Fibroblast of peridontal ligament (primary cell): ENCODE results near the gene CCDC7.
"Not testable (repeated sequence)": the region's sequence is repeated elsewhere in the genome, so short reads cannot be mapped to it uniquely, and the experiment has no call there.

ENCODE experiments used
- DNase-seq: peaks from one replicate; pipeline ENCODE4 v3.0.0-alpha.2; 2010; ENCODE audit errors: extremely low read depth

Gene CCDC7

GRCh38 chr10:32562695-32563094, 116.8 kb downstream of the CCDC7 start:
- not testable (repeated sequence) for DNase-seq

GRCh38 chr10:32577448-32577847, 131.5 kb downstream of the CCDC7 start:
- no peak for DNase-seq

- peak; percentile 40 for DNase-seq
Measured at GRCh38 chr10:32582946-32583345, 137.0 kb downstream of the CCDC7 start.

- not testable (repeated sequence) for DNase-seq
Measured at GRCh38 chr10:32598022-32598421, 152.1 kb downstream of the CCDC7 start.

- no peak for DNase-seq
Measured at GRCh38 chr10:32600317-32600716, 154.4 kb downstream of the CCDC7 start.

- not testable (repeated sequence) for DNase-seq
Measured at GRCh38 chr10:32601562-32601961, 155.6 kb downstream of the CCDC7 start.

- DNase-seq: no peak
Measured at GRCh38 chr10:32605787-32606186, 159.8 kb downstream of the CCDC7 start.

GRCh38 chr10:32610543-32610942, 164.6 kb downstream of the CCDC7 start:
- DNase-seq: not testable (repeated sequence)

GRCh38 chr10:32616438-32616837, 170.5 kb downstream of the CCDC7 start:
- no peak for DNase-seq

- DNase-seq: no peak
Measured at GRCh38 chr10:32618482-32618881, 172.5 kb downstream of the CCDC7 start.

- no peak for DNase-seq
Measured at GRCh38 chr10:32621969-32622368, 176.0 kb downstream of the CCDC7 start.

GRCh38 chr10:32622409-32622808, 176.5 kb downstream of the CCDC7 start:
- no peak for DNase-seq

GRCh38 chr10:32627183-32627582, 181.2 kb downstream of the CCDC7 start:
- DNase-seq: no peak

GRCh38 chr10:32629910-32630309, 184.0 kb downstream of the CCDC7 start:
- no peak for DNase-seq

GRCh38 chr10:32646535-32646934, 200.6 kb downstream of the CCDC7 start:
- DNase-seq: no peak

GRCh38 chr10:32650246-32650655, 204.3 kb downstream of the CCDC7 start:
- DNase-seq: peak; percentile 73

GRCh38 chr10:32657430-32657829, 211.5 kb downstream of the CCDC7 start:
- DNase-seq: not testable (repeated sequence)

- DNase-seq: no peak
Measured at GRCh38 chr10:32661346-32661745, 215.4 kb downstream of the CCDC7 start.

GRCh38 chr10:32680803-32681557, 235.0 kb downstream of the CCDC7 start:
- DNase-seq: no peak

GRCh38 chr10:32684291-32684690, 238.4 kb downstream of the CCDC7 start:
- DNase-seq: no peak

- DNase-seq: no peak
Measured at GRCh38 chr10:32687116-32687515, 241.2 kb downstream of the CCDC7 start.

- no peak for DNase-seq
Measured at GRCh38 chr10:32687546-32687945, 241.6 kb downstream of the CCDC7 start.

GRCh38 chr10:32692174-32692573, 246.2 kb downstream of the CCDC7 start:
- DNase-seq: peak; percentile 82

GRCh38 chr10:32693441-32693979, 247.6 kb downstream of the CCDC7 start:
- DNase-seq: no peak
